Measurements from ENCODE around the gene NPSR1.

DNA sequence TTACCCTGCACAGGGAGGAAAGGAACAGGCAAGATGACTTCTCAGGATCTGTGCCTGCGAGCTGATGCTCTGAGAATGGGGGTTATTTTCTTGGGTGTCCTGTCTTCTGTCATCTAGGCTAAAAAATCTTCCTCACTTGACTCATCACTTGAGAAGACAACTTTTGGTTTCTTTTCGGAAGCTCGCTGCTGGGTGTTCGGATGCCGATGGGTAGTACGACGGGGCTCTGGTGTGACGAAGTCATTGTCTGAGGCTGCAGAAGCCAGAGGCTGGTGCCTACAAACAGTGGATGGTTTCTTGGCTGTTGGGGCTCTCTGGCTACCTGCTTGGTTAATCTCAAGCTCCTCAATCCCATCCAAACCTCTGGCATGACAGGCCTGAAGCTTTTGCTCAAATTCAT lies 92.2 kb downstream of the NPSR1 start:
- no peak for TF ChIP-seq CTCF (IDR thresholded peaks at IDR 0.05)
- TF ChIP-seq POLR2A (IDR thresholded peaks at IDR 0.05): no peak
- no peak for TF ChIP-seq POLR2AphosphoS5 (IDR thresholded peaks at IDR 0.05)

Measured in prostate gland (tissue), 2 donors.